ENCODE measurements around the gene FLAD1. TPM values are rescaled to one million over a fixed set of nuclear protein-coding genes. Genes with fewer than 3 reads are reported as not detected.
A peak's percentile ranks its signal among the peaks of the same experiment; 100 is the strongest.

Gene FLAD1
- polyA plus RNA-seq, 2 of the 4 experiments (the other 2 are of a cell fraction), result 34.1 to 43.5 TPM

- ChIA-PET POLR2A (no interaction called here), CTCF (interaction anchor here (0.9 to 1.2 kb wide), 2 partner anchors 55 to 62 kb away, joined by 3 to 5 read pairs; no protein-coding TSS in a partner anchor)
- Histone ChIP-seq H3K4me2 (no peak overlapping the region), H3K27ac (peak overlapping the region in 1 of 2 experiments; percentile 48; a peak in 2 of 6 replicates), H3K4me3 (no peak overlapping the region), H3K4me1 (peaks cover 27% of the 10 kb centered on the region), H3K9me3 (no peaks in the 10 kb centered on the region)
- FAIRE-seq (no peak), ATAC-seq (peak in 1 of 2 experiments; percentile 16; a peak in 2 of 6 replicates), DNase-seq (ENCODE audit: low read depth in 1 of 2, low spot score in 1 of 2) (no peak)
- 94% methylated on average over 11 of the region's 16 CpGs for WGBS (ENCODE audit: missing lambda C conversion rate)
- TF ChIP-seq REST (IDR thresholded peaks at IDR 0.05) (no peak), EHF (CRISPR knock-in tag; IDR thresholded peaks at IDR 0.05) (no peak), ELK1 (IDR thresholded peaks at IDR 0.05; ENCODE audit: low read depth, low read length) (no peak), HEYL (CRISPR knock-in tag; IDR thresholded peaks at IDR 0.05) (no peak), EHMT2 (IDR thresholded peaks at IDR 0.05; ENCODE audit: low read depth) (no peak), JUNB (IDR thresholded peaks at IDR 0.05) (no peak), PBX3 (IDR thresholded peaks at IDR 0.05) (no peak), ZC3H11A (IDR thresholded peaks at IDR 0.05) (no peak), TP53 (CRISPR knock-in tag; IDR thresholded peaks at IDR 0.05) (no peak)
Observed at GRCh38 chr1:155029513-155030242, 46.5 kb downstream of the FLAD1 start.

- DNase-seq (ENCODE audit: low read depth in 1 of 2, low spot score in 1 of 2), result no peak
- peak in 1 of 2 experiments; percentile 9; a peak in 1 of 6 replicates for ATAC-seq
- 73% methylated on average over 14 of the region's 15 CpGs for WGBS (ENCODE audit: missing lambda C conversion rate)
- ChIA-PET POLR2A (no interaction called here), CTCF (interaction anchor here (0.9 kb wide), 1 partner anchor 55 kb away, joined by 5 read pairs; no protein-coding TSS in a partner anchor)
- FAIRE-seq, result no peak
- peaks cover 20% of the 10 kb centered on the region for H3K4me1 ChIP-seq
- H3K4me2 ChIP-seq, result no peak overlapping the region
- TF ChIP-seq CHD2 (IDR thresholded peaks at IDR 0.05; ENCODE audit: low read length, partially characterized antibody), result no peak
- TF ChIP-seq MYC (IDR thresholded peaks at IDR 0.05; ENCODE audit: borderline replicate concordance, low read length), result no peak
- no peak for TF ChIP-seq NR3C1 (IDR thresholded peaks at IDR 0.05)
- no peak for TF ChIP-seq HEYL (CRISPR knock-in tag; IDR thresholded peaks at IDR 0.05)
- TF ChIP-seq EP300 (IDR thresholded peaks at IDR 0.05), result no peak
- no peak for TF ChIP-seq RCOR1 (IDR thresholded peaks at IDR 0.05; ENCODE audit: low read depth, low read length)
- no peak for TF ChIP-seq TFCP2L1 (CRISPR knock-in tag; IDR thresholded peaks at IDR 0.05)
- H3K4me3 ChIP-seq, result no peak overlapping the region
- no peak overlapping the region; a peak in 1 of 6 replicates for H3K27ac ChIP-seq
- H3K9me3 ChIP-seq, result no peaks in the 10 kb centered on the region
Observed at GRCh38 chr1:155030243-155030795, 47.2 kb downstream of the FLAD1 start.

- POLR2A ChIA-PET, result interaction anchor here (0.6 kb wide), 1 partner anchor 339 kb away, joined by 3 read pairs; no protein-coding TSS in a partner anchor
- Histone ChIP-seq H3K4me2 (no peak overlapping the region), H3K4me1 (peaks cover 14% of the 10 kb centered on the region), H3K9me3 (no peaks in the 10 kb centered on the region), H3K27ac (no peak overlapping the region), H3K4me3 (no peak overlapping the region)
- WGBS (ENCODE audit: missing lambda C conversion rate), result 89% methylated on average over 11 of the region's 11 CpGs
- CTCF ChIA-PET, result no interaction called here
- no peak for FAIRE-seq
- peak in 1 of 2 experiments; percentile 4; a peak in 1 of 6 replicates for ATAC-seq
- no peak for DNase-seq (ENCODE audit: low read depth in 1 of 2, low spot score in 1 of 2)
- no peak for TF ChIP-seq RARB (CRISPR knock-in tag; IDR thresholded peaks at IDR 0.05)
- no peak for TF ChIP-seq ATOH8 (CRISPR knock-in tag; IDR thresholded peaks at IDR 0.05; ENCODE audit: low read depth)
Observed at GRCh38 chr1:155030899-155031298, 47.8 kb downstream of the FLAD1 start.
